ENCODE data around the gene PRAMEF12.
"Not testable (repeated sequence)": the region's sequence is repeated elsewhere in the genome, so short reads cannot be mapped to it uniquely, and the experiment has no call there.

Gene PRAMEF12

GRCh38 chr1:12773438-12773837 lies at the start of gene PRAMEF12:
Gene PRAMEF12 (plus strand): TSS chr1:12773738. CDS start chr1:12774868, 1,130 bp downstream.
- no peak for DNase-seq (ENCODE audit: low read depth, low spot score)

GRCh38 chr1:12728391-12728790 lies 45.1 kb upstream of the PRAMEF12 start:
- no peak for DNase-seq (ENCODE audit: low read depth, low spot score)

- DNase-seq (ENCODE audit: low read depth, low spot score), result no peak
Measured at GRCh38 chr1:12730156-12730555, 43.4 kb upstream of the PRAMEF12 start.

- DNase-seq (ENCODE audit: low read depth, low spot score), result not testable (repeated sequence)
Measured at GRCh38 chr1:12731084-12731483, 42.5 kb upstream of the PRAMEF12 start.

DNA sequence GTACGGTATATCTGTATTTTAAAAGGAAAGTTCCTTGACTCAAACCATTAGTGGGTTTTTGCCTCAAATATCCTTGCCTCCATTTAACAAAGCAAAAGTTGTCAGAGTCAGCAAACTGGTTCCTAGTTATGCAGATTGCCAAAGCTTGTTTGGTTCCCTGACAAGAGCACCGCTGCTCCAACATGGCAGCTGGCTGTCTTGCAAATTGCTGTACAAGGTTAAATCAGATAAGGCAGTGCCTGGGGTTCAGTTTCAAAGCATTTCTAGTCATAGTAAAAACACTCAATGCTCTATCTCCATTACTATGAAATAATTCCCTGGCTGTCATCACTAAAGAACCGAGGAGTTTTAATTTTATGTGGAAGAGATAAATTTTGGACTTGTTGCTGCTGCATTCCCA lies 38.9 kb upstream of the PRAMEF12 start:
- DNase-seq (ENCODE audit: low read depth, low spot score), result no peak

DNA sequence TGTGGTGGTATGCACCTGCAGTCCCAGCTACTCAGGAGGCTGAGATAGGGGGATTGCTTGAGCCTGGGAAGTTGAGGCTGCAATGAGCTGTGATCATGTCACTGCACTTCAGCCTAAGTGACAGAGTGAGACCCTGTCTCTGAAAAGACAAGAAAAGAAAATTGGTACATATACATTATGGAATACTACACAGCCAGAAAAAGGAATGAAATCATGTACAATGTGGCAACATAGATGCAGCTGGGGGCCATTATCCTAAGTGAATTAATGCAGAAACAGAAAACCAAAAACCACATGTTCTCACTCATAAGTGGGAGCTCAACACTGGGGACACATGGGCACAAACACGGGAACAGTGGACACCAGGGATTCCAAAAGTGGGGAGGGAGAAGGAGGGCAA lies 34.6 kb upstream of the PRAMEF12 start:
- DNase-seq (ENCODE audit: low read depth, low spot score), result no peak

- DNase-seq (ENCODE audit: low read depth, low spot score), result no peak
Measured at GRCh38 chr1:12739613-12740012, 33.9 kb upstream of the PRAMEF12 start.

- no peak for DNase-seq (ENCODE audit: low read depth, low spot score)
Measured at GRCh38 chr1:12741946-12742345, 31.6 kb upstream of the PRAMEF12 start.

- DNase-seq (ENCODE audit: low read depth, low spot score), result no peak
Measured at GRCh38 chr1:12745126-12745991, 28.2 kb upstream of the PRAMEF12 start.

DNA sequence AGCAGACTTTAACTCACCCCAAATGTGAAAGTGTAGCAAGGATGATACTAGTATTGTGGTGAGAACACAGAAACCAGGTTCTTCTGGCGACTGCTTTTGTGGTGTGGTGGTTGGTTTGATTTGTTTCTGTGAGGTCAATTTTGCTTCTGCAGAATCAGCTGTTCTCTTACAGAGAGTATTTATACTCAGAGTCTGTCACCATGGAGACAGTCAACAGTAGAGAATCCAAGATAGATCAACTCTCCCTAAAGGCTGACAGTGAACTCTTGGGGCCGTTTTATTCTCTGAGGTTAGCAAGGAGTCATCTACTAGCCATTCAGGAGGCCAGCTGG lies 27.6 kb upstream of the PRAMEF12 start, which contains the start of gene CFAP107:
TSS of gene CFAP107 (plus strand) at position 209 of the 332 bp plus-strand sequence. CDS start 231 bp downstream, outside the sequence.
- no peak for DNase-seq (ENCODE audit: low read depth, low spot score)

DNA sequence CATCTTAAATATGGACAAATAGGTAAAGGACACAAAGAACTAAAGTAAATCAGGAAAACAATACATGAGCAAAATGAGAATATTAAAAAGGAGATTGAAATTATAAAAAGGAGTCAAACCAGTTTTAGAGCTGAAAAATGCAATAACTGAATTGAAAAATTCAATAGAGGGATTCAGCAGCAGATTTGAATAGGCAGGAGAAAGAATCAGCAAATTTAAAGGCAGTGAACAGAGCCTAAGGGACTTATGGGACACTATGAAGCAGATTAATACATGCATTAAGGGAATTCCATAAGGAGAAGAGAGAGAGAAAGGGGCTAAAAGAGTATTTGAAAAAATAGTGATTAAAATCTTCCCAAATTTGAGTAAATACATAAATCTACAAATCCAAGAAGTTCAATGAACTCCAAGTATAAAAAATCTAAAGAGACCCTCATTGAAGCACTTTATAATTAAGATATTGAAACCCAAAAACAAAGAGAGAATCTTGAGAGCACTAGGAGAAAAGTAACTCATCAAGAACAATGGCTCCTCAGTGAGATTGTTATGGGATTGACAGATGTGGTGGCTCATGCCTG lies 24.7 kb upstream of the PRAMEF12 start:
- no peak for DNase-seq (ENCODE audit: low read depth, low spot score)

GRCh38 chr1:12754738-12755137 lies 18.8 kb upstream of the PRAMEF12 start:
- DNase-seq (ENCODE audit: low read depth, low spot score), result no peak

GRCh38 chr1:12756273-12756672 lies 17.3 kb upstream of the PRAMEF12 start:
- DNase-seq (ENCODE audit: low read depth, low spot score), result no peak

DNA sequence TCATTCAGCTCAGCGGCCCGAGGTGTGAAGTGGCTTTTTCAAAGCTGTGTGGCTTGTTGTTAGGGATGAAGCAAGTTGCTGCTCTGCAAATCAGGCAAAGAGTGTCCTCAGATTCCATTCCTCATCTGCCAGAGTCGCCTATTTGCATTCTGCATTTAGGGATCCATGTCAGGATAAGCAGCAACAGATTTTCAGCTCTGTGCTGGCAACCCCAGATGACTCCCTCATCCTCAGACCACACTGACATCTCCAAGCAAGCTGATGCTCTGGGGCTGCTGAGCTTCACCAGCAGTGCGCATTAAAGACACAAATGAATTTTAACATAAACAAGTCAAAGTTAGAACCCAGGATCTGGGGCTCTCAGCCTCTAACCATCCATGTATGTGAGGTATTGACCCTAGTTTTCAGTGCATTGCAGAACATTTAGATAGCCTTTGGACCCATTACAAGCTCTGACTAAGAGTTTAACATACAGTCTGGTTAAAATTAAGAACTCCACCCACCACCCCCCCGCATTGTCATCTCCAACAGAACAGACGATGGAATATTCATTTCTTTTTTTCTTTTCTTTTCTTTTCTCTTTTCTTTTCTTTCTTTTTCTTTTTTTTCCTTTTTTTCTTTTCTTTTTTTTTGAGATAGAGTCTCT lies 16.6 kb upstream of the PRAMEF12 start:
- no peak for DNase-seq (ENCODE audit: low read depth, low spot score)

DNA sequence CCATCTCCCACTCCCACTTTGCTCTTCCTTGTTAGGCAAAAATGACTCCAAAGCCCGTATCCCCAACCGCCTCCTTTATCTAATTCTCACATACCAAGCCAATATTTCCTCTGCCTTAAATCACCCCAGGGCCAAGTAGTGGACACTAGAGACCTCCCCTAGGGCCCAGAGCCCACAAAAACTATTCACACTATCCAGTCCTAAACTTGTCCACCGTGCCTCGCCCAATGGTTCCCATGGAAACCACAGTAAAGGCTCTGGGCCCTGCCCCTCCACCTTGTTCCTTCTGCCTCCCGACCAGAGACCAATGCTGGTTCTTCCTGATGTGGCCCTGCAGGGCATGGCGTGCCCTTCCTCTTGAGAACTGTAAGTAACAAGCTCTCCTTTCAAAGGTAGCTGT lies 15.7 kb upstream of the PRAMEF12 start:
- DNase-seq (ENCODE audit: low read depth, low spot score), result no peak

DNA sequence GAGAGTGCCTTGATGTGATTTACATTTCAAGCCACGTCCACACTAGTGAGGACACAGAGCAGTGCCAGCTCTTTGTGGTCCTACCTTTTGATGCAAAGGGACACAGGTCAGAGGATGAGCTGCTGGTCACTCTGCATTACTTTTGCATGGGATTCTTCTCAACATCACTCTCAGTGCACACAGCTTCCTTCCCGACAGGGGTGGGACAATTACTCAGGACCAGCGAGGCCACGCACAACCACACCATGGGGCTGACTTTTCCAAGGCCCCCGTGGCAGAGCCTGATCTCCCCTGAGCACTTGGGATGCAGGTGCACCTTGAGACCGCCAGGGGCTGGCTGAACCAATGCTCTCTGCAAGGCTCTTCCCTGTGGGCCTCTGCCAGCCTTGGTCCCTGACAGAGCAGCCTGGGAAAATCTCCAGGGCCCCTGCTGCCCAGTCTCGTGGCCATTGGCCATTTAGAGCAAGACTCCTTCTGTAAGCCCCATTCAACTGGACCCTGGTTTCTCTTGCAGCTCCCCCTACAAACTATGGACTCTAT lies 13.2 kb upstream of the PRAMEF12 start:
- no peak for DNase-seq (ENCODE audit: low read depth, low spot score)

- no peak for DNase-seq (ENCODE audit: low read depth, low spot score)
Measured at GRCh38 chr1:12761781-12762180, 11.8 kb upstream of the PRAMEF12 start.

GRCh38 chr1:12762766-12763165 lies 10.8 kb upstream of the PRAMEF12 start:
- no peak for DNase-seq (ENCODE audit: low read depth, low spot score)

- no peak for DNase-seq (ENCODE audit: low read depth, low spot score)
Measured at GRCh38 chr1:12763479-12763878, 10.1 kb upstream of the PRAMEF12 start.

DNA sequence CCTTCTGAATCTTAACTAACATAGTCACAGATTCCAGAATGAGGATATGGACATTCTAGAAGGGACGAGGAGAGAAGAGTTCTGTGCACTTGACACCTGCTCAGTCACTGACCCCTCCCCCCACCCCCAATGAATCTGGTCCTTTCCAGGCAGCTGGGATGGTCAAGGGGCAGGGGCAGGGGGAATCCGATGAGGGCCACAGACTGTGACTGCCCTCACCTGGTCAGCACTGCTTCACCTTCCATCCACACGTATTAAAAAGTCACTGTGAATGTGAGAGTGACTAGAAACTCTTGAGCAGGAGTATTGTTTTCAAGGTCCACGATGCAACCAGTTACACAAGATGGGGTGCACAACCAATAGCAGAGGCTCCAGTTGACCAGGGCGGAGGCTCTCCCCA lies 9.5 kb upstream of the PRAMEF12 start:
- DNase-seq (ENCODE audit: low read depth, low spot score), result no peak

DNA sequence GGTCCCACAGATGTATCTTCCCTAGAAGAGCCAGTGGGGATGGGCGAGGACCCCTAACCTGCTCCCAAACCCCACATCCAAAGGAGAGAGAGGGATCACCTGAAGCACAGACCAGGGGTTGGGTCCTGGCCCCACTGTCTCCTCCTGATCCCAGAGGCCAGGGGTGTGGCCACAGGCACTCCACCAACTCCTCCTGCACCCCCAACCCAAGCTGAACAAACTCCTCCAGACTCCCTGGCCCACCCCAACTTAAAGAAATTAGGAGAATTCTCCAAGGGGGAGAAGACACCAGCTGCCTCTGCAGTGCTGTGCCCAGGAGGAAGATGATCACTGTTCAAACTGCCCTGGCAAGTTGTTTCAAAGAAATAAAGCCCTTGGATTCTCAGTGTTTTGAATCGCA lies 4.5 kb upstream of the PRAMEF12 start:
- DNase-seq (ENCODE audit: low read depth, low spot score), result no peak

DNA sequence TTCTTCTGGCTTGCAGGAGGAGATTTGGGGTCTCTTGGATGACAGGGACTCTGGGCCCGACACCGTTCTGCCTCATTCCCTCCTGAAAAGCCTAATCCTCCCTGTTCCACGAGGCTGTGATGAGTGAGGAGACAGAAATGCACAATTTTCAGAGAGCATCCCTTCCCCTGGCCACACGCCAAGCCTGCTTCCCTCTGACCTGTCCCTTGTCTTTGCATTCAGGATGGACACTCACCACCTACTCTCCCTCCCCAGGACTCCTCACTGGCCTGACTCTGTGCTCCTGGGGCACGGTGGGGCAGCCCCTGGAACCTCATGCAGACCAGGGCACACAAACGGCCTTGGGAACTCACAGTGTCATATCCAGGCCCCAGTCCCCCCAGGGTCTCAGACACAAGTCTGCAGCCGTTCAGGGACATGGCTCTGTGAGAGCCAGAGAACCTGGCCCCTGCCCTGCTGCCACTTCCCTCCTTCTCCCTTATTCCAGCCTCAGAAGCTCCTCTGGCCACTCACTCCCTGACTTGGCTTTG lies 3.5 kb upstream of the PRAMEF12 start:
- DNase-seq (ENCODE audit: low read depth, low spot score), result no peak

Data from astrocyte of the hippocampus (primary cell).